SK-N-SH treated with all-trans-retinoic acid at 6 μM for 48 hours (cell line): ENCODE data around the gene STX19.

Experiments
- ATAC-seq: fragments of 200-7000 bp; cut with Tn5 transposase; 3 replicates; pipeline ENCODE4 v1.9.1; 2020; ENCODE audit warnings: mild to moderate bottlenecking, moderate library complexity
- ARNTL ChIP-seq: fragments of 450-650 bp; formaldehyde crosslinking; IDR thresholded peaks from 2 replicates; pipeline ENCODE4 v1.5.0; 2020; ENCODE audit warnings: low read depth, mild to moderate bottlenecking, moderate library complexity, borderline replicate concordance
- BACH2 ChIP-seq: fragments of 250-450 bp; sonication (Bioruptor Pico); IDR thresholded peaks from 2 replicates; pipeline ENCODE4 v1.9.0; 2021; ENCODE audit warnings: mild to moderate bottlenecking, borderline replicate concordance
- CREB5 ChIP-seq: fragments of 250-450 bp; sonication (Bioruptor Pico); IDR thresholded peaks from 2 replicates; pipeline ENCODE4 v1.5.1; 2020; ENCODE audit warnings: low read depth, mild to moderate bottlenecking, moderate library complexity
- CSDC2 ChIP-seq: fragments of 250-450 bp; sonication (Bioruptor Pico); IDR thresholded peaks from 2 replicates; pipeline ENCODE4 v1.5.0; 2020; ENCODE audit warnings: mild to moderate bottlenecking, moderate library complexity
- ESRRG ChIP-seq: fragments of 250-450 bp; sonication (Bioruptor Pico); IDR thresholded peaks from 2 replicates; pipeline ENCODE4 v1.6.1; 2021; ENCODE audit warnings: mild to moderate bottlenecking
- GLIS3 ChIP-seq: fragments of 250-450 bp; sonication (Bioruptor Pico); IDR thresholded peaks from 2 replicates; pipeline ENCODE4 v1.5.0; 2020; ENCODE audit warnings: mild to moderate bottlenecking, moderate library complexity
- OSR1 ChIP-seq: fragments of 250-450 bp; sonication (Bioruptor Pico); IDR thresholded peaks from 2 replicates; pipeline ENCODE4 v1.8.0; 2022; ENCODE audit warnings: moderate library complexity, mild to moderate bottlenecking, inconsistent platforms
- PATZ1 ChIP-seq: fragments of 250-450 bp; sonication (Bioruptor Pico); IDR thresholded peaks from 2 replicates; pipeline ENCODE4 v1.8.0; 2020; ENCODE audit warnings: mild to moderate bottlenecking, moderate library complexity, borderline replicate concordance
- POU6F1 ChIP-seq: fragments of 250-450 bp; sonication (Bioruptor Pico); IDR thresholded peaks from 2 replicates; pipeline ENCODE4 v1.8.0; 2021; ENCODE audit warnings: low read depth, mild to moderate bottlenecking, moderate library complexity, borderline replicate concordance
- RARB ChIP-seq: fragments of 250-450 bp; sonication (Bioruptor Pico); IDR thresholded peaks from 2 replicates; pipeline ENCODE4 v1.8.0; 2021; ENCODE audit warnings: mild to moderate bottlenecking, moderate library complexity
- TSHZ2 ChIP-seq: fragments of 250-450 bp; sonication (Bioruptor Pico); IDR thresholded peaks from 2 replicates; pipeline ENCODE4 v1.5.0; 2020; ENCODE audit warnings: mild to moderate bottlenecking, moderate library complexity
- ZC3H10 ChIP-seq: fragments of 250-450 bp; sonication (Bioruptor Pico); IDR thresholded peaks from 2 replicates; pipeline ENCODE4 v1.5.1; 2021; ENCODE audit warnings: mild to moderate bottlenecking, moderate library complexity
- ZFP3 ChIP-seq: fragments of 250-450 bp; sonication (Bioruptor Pico); IDR thresholded peaks from 2 replicates; pipeline ENCODE4 v1.5.0; 2020; ENCODE audit warnings: mild to moderate bottlenecking, moderate library complexity
- ZNF565 ChIP-seq: fragments of 450-650 bp; formaldehyde crosslinking; conservative IDR thresholded peaks from 2 replicates; pipeline ENCODE4 v1.5.0; 2020; ENCODE audit warnings: low read depth, mild to moderate bottlenecking, moderate library complexity
- ZNF70 ChIP-seq: fragments of 450-650 bp; formaldehyde crosslinking; IDR thresholded peaks from 2 replicates; pipeline ENCODE4 v1.5.0; 2020; ENCODE audit warnings: mild to moderate bottlenecking, moderate library complexity
- ZNF8 ChIP-seq: fragments of 450-650 bp; formaldehyde crosslinking; IDR thresholded peaks from 2 replicates; pipeline ENCODE4 v1.5.0; 2020; ENCODE audit warnings: mild to moderate bottlenecking, moderate library complexity

Gene STX19

GRCh38 chr3:93981649-93982048 is 46.7 kb downstream of the STX19 start:
- TF ChIP-seq RARB (CRISPR knock-in tag) (no peak), POU6F1 (CRISPR knock-in tag) (no peak), PATZ1 (CRISPR knock-in tag) (no peak), CSDC2 (CRISPR knock-in tag) (no peak), ZNF70 (no peak), ARNTL (CRISPR knock-in tag) (no peak), GLIS3 (CRISPR knock-in tag) (no peak), OSR1 (CRISPR knock-in tag) (no peak)
- no peak for ATAC-seq

- no peak for TF ChIP-seq BACH2 (CRISPR knock-in tag)
- no peak for TF ChIP-seq ZNF565 (CRISPR knock-in tag)
- no peak for TF ChIP-seq POU6F1 (CRISPR knock-in tag)
- no peak for TF ChIP-seq ZNF8 (CRISPR knock-in tag)
- no peak for TF ChIP-seq ESRRG (CRISPR knock-in tag)
- TF ChIP-seq ZFP3 (CRISPR knock-in tag) = no peak
- no peak for TF ChIP-seq PATZ1 (CRISPR knock-in tag)
- no peak for TF ChIP-seq GLIS3 (CRISPR knock-in tag)
- no peak for TF ChIP-seq TSHZ2 (CRISPR knock-in tag)
- no peak for TF ChIP-seq CREB5 (CRISPR knock-in tag)
- TF ChIP-seq ZC3H10 (CRISPR knock-in tag) = no peak
- TF ChIP-seq ZNF70 = no peak
- TF ChIP-seq OSR1 (CRISPR knock-in tag) = no peak
- TF ChIP-seq, all 23 proteins: peak for 0
These were observed 48.3 kb downstream of the STX19 start, which contains the start of gene ARL13B for GRCh38 chr3:93979850-93980676. Gene ARL13B (plus strand): TSS chr3:93980155. CDS start chr3:93980424, 269 bp downstream.

More at GRCh38 chr3:93979850-93980676, 48.3 kb downstream of the STX19 start, which contains the start of gene ARL13B:
- peak; percentile 99 for ATAC-seq
